Osteoblast (primary cell): ENCODE measurements around the gene CXCL12. TPM values are rescaled to one million over a fixed set of nuclear protein-coding genes. Genes with fewer than 3 reads are reported as not detected.

Experiments
- DNase-seq: peaks from one replicate; pipeline ENCODE4 v3.0.0; 2011; ENCODE audit warnings: low spot score, mixed read lengths; ENCODE audit not compliant: insufficient read length; ENCODE audit errors: missing footprints
- H2AFZ ChIP-seq: 2 replicates; pipeline ENCODE4 v1.6.0; 2011; ENCODE audit warnings: mild to moderate bottlenecking, low read length
- H3K27ac ChIP-seq: 2 replicates; pipeline ENCODE4 v1.5.1; 2011; ENCODE audit warnings: mild to moderate bottlenecking, low read depth, low read length, moderate library complexity
- H3K27me3 ChIP-seq: 2 replicates; pipeline ENCODE4 v1.6.0; 2012; ENCODE audit warnings: mild to moderate bottlenecking, control low read depth, inconsistent platforms, low read length, moderate library complexity; ENCODE audit not compliant: insufficient read depth
- H3K36me3 ChIP-seq: 2 replicates; pipeline ENCODE4 v1.5.1; 2011; ENCODE audit warnings: mild to moderate bottlenecking, low read length, control low read depth, moderate library complexity; ENCODE audit not compliant: insufficient read depth
- H3K4me1 ChIP-seq: 2 replicates; pipeline ENCODE4 v1.5.1; 2011; ENCODE audit warnings: mild to moderate bottlenecking, low read length, control low read depth, moderate library complexity; ENCODE audit not compliant: insufficient read depth
- H3K4me2 ChIP-seq: 2 replicates; pipeline ENCODE4 v1.6.0; 2011; ENCODE audit warnings: mild to moderate bottlenecking, low read length; ENCODE audit not compliant: insufficient read depth
- H3K4me3 ChIP-seq: fragments of 200-600 bp; sonication (generic); 3 replicates; pipeline ENCODE4 v1.5.1; 2012; ENCODE audit warnings: mild to moderate bottlenecking, low read length, inconsistent platforms; ENCODE audit not compliant: insufficient read depth
- H3K79me2 ChIP-seq: 2 replicates; pipeline ENCODE4 v1.6.0; 2012; ENCODE audit warnings: mild to moderate bottlenecking, low read length, control low read depth, inconsistent platforms; ENCODE audit not compliant: insufficient read depth
- H3K9me3 ChIP-seq: 2 replicates; pipeline ENCODE4 v1.5.1; 2011; ENCODE audit warnings: low read depth, low read length, control low read depth
- H4K20me1 ChIP-seq: 2 replicates; pipeline ENCODE4 v1.6.0; 2012; ENCODE audit warnings: mild to moderate bottlenecking, low read length, control low read depth; ENCODE audit not compliant: insufficient read depth
- total RNA-seq: library from RNA; depleted of rRNA; stranded (reverse); fragments of >200 nt; gene quantifications from 2 replicates; pipeline ENCODE4 v1.2.3, GENCODE V29; 2012
- TF ChIP-seq, protein P1 (sequence below): IDR thresholded peaks from 2 replicates; pipeline ENCODE4 v1.5.1; 2011; ENCODE audit warnings: mild to moderate bottlenecking, low read depth, low read length, moderate library complexity; ENCODE audit errors: extremely low read depth

The CXCL12 gene
- total RNA-seq, 1 donor, result 288 TPM

DNA sequence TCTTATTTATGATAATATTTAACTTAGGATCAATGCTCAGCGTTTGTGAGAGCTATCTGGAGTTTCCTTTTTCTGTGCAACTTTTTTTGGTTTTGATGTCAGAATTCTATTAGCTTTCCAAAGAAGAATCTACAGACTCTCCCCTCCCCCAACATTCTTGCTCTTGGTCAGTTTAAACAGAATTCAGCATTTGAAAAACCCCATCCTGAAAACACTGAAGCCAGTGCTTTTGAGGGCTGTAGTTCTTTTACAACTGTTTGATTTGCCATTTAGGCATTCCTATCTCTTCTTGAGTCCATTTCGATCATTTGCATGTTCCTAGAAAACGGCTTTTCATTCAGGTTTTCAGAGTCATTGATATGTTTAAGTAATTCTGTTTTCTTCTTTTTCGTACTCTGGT is 15.6 kb upstream of the CXCL12 start:
- H3K36me3 ChIP-seq, result no peaks in the 10 kb centered on the region

DNA sequence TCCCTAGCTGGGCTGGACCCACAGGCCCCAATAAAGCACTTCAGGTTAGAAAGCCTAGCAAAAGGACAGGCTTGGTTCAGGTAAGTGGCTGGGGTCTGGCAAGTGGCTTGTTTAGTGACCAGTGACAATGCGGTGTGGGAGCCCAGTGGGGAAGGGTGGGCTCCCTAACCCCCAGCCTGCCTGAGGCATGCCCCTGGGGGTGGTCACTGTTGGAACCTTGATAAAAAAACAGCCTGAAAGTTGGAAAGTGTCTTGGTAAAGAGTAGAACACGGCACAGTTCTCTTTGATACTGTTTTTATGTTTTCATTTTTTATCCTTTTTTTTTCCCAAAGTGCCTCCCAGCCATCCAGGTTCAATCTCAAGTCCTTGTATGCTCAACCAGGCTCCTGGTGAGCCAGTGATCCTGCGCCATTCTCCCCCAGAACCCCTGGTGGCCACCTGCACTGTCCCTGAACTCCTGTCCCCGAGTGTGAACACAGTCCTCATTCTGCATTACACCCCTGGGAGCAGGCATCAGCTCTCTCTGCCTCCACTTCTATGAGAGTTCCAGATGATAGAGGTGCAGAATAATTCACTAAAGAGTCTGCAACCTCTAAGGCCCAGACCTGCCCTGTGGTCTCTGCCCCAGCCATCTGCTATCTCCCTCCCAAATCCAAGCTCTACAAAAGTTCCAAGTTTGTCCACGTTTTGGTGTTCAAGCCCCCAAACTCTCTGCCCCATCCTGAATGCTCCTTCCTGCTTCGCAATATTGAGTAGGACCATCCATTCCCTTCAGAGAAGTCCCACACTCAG is 15.0 kb upstream of the CXCL12 start:
- Histone ChIP-seq H2AFZ (no peak overlapping the region), H3K79me2 (no peaks in the 10 kb centered on the region), H3K9me3 (no peaks in the 10 kb centered on the region), H3K27me3 (peaks cover 5% of the 10 kb centered on the region), H3K27ac (no peak overlapping the region), H3K4me3 (no peak overlapping the region), H4K20me1 (no peaks in the 10 kb centered on the region), H3K36me3 (no peaks in the 10 kb centered on the region), H3K4me2 (no peak overlapping the region), H3K4me1 (no peaks in the 10 kb centered on the region)
- no peak for DNase-seq
- TF ChIP-seq, protein P1, sequence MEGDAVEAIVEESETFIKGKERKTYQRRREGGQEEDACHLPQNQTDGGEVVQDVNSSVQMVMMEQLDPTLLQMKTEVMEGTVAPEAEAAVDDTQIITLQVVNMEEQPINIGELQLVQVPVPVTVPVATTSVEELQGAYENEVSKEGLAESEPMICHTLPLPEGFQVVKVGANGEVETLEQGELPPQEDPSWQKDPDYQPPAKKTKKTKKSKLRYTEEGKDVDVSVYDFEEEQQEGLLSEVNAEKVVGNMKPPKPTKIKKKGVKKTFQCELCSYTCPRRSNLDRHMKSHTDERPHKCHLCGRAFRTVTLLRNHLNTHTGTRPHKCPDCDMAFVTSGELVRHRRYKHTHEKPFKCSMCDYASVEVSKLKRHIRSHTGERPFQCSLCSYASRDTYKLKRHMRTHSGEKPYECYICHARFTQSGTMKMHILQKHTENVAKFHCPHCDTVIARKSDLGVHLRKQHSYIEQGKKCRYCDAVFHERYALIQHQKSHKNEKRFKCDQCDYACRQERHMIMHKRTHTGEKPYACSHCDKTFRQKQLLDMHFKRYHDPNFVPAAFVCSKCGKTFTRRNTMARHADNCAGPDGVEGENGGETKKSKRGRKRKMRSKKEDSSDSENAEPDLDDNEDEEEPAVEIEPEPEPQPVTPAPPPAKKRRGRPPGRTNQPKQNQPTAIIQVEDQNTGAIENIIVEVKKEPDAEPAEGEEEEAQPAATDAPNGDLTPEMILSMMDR, result no peak

More for the DNA sequence above, 15.6 kb upstream of the CXCL12 start:
- no peak overlapping the region for H3K4me3 ChIP-seq
- no peaks in the 10 kb centered on the region for H4K20me1 ChIP-seq
- H3K27ac ChIP-seq, result no peak overlapping the region
- peak; percentile 11 for DNase-seq
- peaks cover 5% of the 10 kb centered on the region for H3K27me3 ChIP-seq
- no peaks in the 10 kb centered on the region for H3K4me1 ChIP-seq
- TF ChIP-seq, protein P1, result no peak
- no peaks in the 10 kb centered on the region for H3K79me2 ChIP-seq
- H2AFZ ChIP-seq, result no peak overlapping the region
- H3K4me2 ChIP-seq, result no peak overlapping the region
- no peaks in the 10 kb centered on the region for H3K9me3 ChIP-seq

DNA sequence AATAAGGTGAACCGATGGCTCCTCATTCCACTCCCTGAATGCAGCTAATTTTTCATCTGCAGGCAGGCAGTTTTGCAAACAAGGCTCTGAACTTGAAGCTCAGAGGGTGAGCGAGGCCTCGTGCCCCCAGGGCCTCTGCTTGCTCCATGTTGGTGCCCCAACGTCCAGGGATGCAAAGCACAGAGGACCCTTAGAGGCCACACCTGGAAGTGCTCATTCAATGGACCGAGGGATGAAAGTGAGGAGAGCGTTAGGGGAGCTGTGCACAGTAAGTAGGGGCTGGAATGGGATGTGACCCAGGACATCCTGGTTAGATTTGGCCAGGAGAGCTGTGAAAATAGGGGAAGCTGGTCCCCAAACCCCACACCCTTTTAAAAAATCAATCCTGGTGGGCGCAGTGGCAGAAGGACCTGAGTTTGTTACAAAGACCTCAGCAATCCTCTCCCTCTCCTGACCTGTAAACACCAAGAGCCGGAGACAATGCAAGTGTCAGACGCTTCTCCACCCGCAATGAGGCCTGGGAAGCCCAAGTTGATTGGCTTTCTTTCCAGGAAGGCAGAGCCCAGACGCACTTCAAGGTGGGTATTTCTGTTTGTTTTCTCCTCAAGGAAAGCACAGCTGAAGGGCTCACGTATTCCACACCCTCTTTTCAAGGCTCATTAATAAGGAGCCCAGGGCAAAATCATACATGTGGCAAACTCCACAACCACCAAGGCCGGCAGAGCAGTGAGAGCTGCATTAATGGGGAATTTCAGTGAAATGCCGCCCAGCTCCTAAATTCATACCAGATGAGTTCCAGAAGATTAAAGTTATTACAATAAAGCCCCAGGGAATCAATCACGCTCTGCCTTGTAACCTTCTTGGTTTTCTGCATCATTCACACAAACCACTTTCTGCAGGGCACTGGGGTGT is 14.1 kb upstream of the CXCL12 start:
- peak; percentile 70 for DNase-seq

More for the DNA sequence above, 14.1 kb upstream of the CXCL12 start:
- H3K4me1 ChIP-seq, result no peaks in the 10 kb centered on the region
- no peaks in the 10 kb centered on the region for H3K79me2 ChIP-seq
- H3K27ac ChIP-seq, result no peak overlapping the region
- TF ChIP-seq, protein P1, result no peak
- peaks cover 5% of the 10 kb centered on the region for H3K27me3 ChIP-seq
- no peak overlapping the region for H2AFZ ChIP-seq
- H4K20me1 ChIP-seq, result no peaks in the 10 kb centered on the region
- H3K9me3 ChIP-seq, result no peaks in the 10 kb centered on the region
- no peaks in the 10 kb centered on the region for H3K36me3 ChIP-seq
- no peak overlapping the region for H3K4me2 ChIP-seq
- no peak overlapping the region for H3K4me3 ChIP-seq
